Subcutaneous abdominal adipose tissue (tissue), 5 donors: Measurements from ENCODE around the gene CCDC85C.

Experiments used
- H3K27ac ChIP-seq: one replicate; pipeline ENCODE4 v1.7.0; 2013; ENCODE audit warnings: low read depth, mild to moderate bottlenecking, inconsistent platforms, low read length, moderate library complexity
- H3K27me3 ChIP-seq, 5 donors: one replicate each; pipeline ENCODE4 v1.7.0; 2013; ENCODE audit warnings: low read length in 5 of 5, inconsistent platforms in 1 of 5; ENCODE audit not compliant: control insufficient read depth in 5 of 5, insufficient read depth in 4 of 5
- H3K36me3 ChIP-seq, 5 donors: one replicate each; pipeline ENCODE4 v1.7.0; 2013; ENCODE audit warnings: low read length in 5 of 5; ENCODE audit not compliant: control insufficient read depth in 5 of 5, insufficient read depth in 5 of 5
- H3K4me1 ChIP-seq, 5 donors: one replicate each; pipeline ENCODE4 v1.7.0; 2013; ENCODE audit warnings: low read length in 5 of 5, mild to moderate bottlenecking in 3 of 5, moderate library complexity in 1 of 5; ENCODE audit not compliant: control insufficient read depth in 5 of 5, insufficient read depth in 5 of 5
- H3K4me3 ChIP-seq, 5 donors: one replicate each; pipeline ENCODE4 v1.7.0; 2013; ENCODE audit warnings: low read length in 5 of 5, low read depth in 1 of 5
- H3K9ac ChIP-seq, 5 donors: one replicate each; pipeline ENCODE4 v1.7.0; 2013; ENCODE audit warnings: low read length in 5 of 5, mild to moderate bottlenecking in 4 of 5, moderate library complexity in 3 of 5
- H3K9me3 ChIP-seq, 5 donors: one replicate each; pipeline ENCODE4 v1.7.0; 2013; ENCODE audit warnings: low read length in 5 of 5; ENCODE audit not compliant: control insufficient read depth in 5 of 5
- donor health status: healthy.
- donor health status: healthy.
- donor health status: healthy.
- donor health status: healthy.
- donor health status: healthy.

The CCDC85C gene

DNA sequence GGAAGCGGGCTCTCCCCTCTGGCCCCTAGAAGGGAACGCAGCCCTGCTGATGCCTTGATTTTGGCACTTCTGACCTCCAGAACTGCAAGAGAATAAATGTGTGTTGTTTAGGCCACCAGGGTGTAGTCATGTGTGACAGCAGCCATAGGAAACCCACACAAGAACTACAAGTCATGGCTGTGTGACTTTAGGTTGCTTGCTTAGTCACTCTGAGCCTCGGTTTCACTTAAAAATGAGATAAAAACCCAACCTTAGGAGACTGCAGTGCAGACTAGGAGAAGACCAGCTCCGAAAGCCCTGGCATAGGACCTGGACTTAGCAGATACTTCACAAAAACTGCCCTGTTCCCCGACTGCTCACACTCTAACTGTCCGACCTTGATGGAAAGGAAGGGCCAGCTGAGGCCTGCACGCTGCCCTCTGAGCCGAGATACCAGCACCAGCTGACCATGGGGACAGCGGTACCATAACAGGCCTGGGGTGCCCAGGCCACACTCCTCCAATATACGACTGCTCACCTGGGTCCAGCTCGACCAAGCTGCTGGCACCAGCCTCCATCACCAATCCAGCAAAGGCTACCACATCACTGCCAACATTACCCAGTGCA, 53.5 kb downstream of the CCDC85C start:
- Histone ChIP-seq H3K9ac (no peak overlapping the region), H3K9me3 (no peaks in the 10 kb centered on the region), H3K4me3 (no peak overlapping the region), H3K36me3 (no peaks in the 10 kb centered on the region), H3K4me1 (peaks cover 0 to 11% (median 8%) of the 10 kb centered on the region in 5 donors), H3K27ac (no peak overlapping the region), H3K27me3 (peaks cover 0 to 11% (median 3%) of the 10 kb centered on the region in 5 donors)

DNA sequence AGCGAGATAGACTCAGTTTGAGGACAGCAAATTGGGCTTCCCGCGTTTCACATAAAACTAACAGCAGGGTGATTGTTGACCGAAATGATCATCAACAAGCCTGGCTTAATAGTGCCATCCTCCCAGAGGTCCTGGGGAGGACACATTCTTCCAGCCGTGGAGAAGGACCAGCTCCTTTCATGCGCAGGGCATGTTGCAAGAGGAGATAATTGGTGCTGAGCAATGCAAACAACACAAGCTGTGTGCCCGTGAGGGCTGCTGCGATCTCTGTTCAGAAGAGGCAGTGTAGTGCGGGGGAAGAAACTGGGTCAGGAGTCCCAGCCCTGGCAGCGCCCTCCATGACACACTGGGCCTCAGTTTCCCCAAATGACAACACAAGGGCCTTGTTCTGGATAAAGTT, 54.3 kb downstream of the CCDC85C start:
- Histone ChIP-seq H3K4me1 (peaks cover 0 to 11% (median 8%) of the 10 kb centered on the region in 5 donors), H3K27me3 (peaks cover 0 to 17% (median 3%) of the 10 kb centered on the region in 5 donors), H3K9me3 (no peaks in the 10 kb centered on the region), H3K9ac (no peak overlapping the region), H3K36me3 (no peaks in the 10 kb centered on the region), H3K4me3 (no peak overlapping the region), H3K27ac (no peak overlapping the region)

DNA sequence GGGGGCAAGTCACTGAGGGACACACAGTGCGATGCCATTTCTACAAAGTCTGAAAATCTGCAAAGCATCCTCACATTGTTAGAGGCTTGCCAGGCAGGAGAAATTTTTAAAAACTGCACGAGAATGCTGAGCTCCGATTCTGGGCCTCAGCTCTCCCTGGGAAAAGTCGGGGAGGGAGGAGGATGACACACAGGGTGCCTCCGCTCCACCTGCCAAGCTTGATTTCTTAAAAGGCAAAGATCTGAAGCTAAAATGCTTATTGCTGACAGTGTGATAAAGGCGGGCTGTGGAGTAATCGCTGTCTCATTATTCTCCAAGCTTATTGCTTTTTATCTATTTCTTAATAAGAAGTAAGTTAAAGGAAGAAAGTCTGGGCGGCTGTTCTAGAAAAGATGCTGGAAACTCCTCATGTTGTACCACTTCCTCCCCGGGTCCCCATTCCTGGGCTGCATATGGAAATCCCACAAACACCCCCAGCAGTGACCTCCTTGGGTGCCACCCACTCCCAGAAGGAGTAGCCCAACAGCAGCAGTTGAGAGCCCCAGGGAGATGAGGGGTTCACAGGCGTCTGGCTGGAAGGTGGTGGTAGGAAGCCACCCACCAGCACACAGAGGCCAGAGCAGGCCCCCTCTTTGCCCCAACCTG, 55.0 kb downstream of the CCDC85C start:
- Histone ChIP-seq H3K4me1 (peaks cover 0 to 11% (median 8%) of the 10 kb centered on the region in 5 donors), H3K4me3 (no peak overlapping the region), H3K27ac (no peak overlapping the region)

DNA sequence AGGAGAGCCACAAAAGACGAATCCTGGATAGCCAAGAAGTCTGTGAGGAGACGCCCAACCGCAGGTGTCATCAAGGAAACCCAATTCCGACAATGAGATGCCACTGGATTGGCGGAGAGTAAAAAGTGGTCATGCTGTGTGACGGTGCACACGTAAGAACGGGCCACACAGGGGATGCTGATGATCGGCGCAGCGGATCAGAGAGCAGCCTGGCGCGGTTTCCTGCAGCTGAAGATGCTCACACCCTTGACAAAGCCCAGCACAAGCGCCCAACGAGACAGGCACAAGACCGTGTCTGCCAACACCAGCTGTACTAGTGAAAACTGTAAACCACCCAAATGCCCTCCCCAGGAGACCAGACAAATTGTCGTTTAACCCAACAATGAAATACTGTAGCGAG, 55.8 kb downstream of the CCDC85C start:
- H3K36me3 ChIP-seq: no peaks in the 10 kb centered on the region
- no peak overlapping the region for H3K9ac ChIP-seq
- H3K9me3 ChIP-seq: no peaks in the 10 kb centered on the region
- peaks cover 0 to 15% (median 8%) of the 10 kb centered on the region in 5 donors for H3K4me1 ChIP-seq
- H3K4me3 ChIP-seq: no peak overlapping the region
- H3K27ac ChIP-seq: no peak overlapping the region
- H3K27me3 ChIP-seq: peaks cover 0 to 28% (median 5%) of the 10 kb centered on the region in 5 donors

More for the DNA sequence above, 55.0 kb downstream of the CCDC85C start:
- Histone ChIP-seq H3K9ac (no peak overlapping the region), H3K36me3 (no peaks in the 10 kb centered on the region), H3K27me3 (peaks cover 0 to 22% (median 5%) of the 10 kb centered on the region in 5 donors), H3K9me3 (no peaks in the 10 kb centered on the region)

DNA sequence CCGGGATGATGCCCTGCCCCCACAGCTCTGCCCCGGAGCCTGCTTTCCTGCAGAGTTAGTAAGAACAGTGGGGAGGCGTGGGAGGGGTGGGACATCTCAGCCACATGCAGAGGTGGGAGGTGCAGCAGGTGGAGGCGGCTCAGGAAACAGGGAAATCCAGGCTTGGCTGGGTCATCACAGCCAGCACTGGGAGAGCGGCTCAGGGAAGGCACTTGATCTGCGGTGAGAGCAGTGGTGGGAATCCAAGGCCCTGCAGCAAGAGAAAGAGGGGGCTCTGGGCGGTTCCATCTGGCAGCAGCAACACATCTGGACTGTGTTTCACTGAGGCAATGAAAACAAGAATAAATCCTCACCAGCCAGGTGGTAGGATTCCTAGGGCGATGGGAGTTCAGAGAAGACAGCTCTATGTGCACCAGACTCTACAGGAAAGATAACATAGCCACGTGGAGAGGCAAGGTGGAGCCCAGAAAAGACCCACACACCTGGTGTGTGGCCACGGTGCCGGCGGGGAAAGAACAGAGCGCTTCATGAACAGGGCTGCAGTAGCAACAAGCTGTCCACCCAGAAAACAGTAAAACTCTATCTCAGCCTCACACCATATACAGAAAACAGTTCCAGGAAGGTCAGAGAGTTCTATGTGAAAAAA, 57.6 kb downstream of the CCDC85C start:
- H3K27me3 ChIP-seq: peaks cover 0 to 28% (median 5%) of the 10 kb centered on the region in 5 donors
- H3K4me3 ChIP-seq: no peak overlapping the region
- H3K4me1 ChIP-seq: peaks cover 0 to 22% (median under 1%) of the 10 kb centered on the region in 5 donors
- no peaks in the 10 kb centered on the region for H3K36me3 ChIP-seq
- no peak overlapping the region for H3K27ac ChIP-seq
- no peaks in the 10 kb centered on the region for H3K9me3 ChIP-seq
- H3K9ac ChIP-seq: no peak overlapping the region

DNA sequence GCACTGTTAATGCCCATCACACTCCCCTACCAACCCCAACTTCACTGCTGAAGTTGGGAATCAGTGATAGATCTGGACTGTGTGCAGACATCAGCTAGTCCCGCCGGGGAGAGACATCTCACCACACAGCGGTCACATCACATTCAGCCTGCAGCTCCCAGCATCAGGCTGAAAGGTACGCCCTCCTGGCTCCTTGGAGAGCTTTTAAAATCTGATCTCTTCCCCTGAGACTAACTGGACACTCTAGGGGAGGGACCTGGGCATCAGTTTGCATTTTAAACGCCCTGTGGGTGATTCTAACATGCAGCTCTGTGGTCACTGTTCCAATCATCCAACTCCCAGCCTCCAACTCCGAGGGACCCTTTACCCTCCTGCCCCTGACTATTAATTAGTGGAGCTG, 58.4 kb downstream of the CCDC85C start:
- no peaks in the 10 kb centered on the region for H3K9me3 ChIP-seq
- peaks cover 0 to 28% (median 5%) of the 10 kb centered on the region in 5 donors for H3K27me3 ChIP-seq
- no peak overlapping the region for H3K27ac ChIP-seq
- H3K36me3 ChIP-seq: no peaks in the 10 kb centered on the region
- no peak overlapping the region for H3K9ac ChIP-seq
- peaks cover 0 to 30% (median 2%) of the 10 kb centered on the region in 5 donors for H3K4me1 ChIP-seq
- H3K4me3 ChIP-seq: no peak overlapping the region

DNA sequence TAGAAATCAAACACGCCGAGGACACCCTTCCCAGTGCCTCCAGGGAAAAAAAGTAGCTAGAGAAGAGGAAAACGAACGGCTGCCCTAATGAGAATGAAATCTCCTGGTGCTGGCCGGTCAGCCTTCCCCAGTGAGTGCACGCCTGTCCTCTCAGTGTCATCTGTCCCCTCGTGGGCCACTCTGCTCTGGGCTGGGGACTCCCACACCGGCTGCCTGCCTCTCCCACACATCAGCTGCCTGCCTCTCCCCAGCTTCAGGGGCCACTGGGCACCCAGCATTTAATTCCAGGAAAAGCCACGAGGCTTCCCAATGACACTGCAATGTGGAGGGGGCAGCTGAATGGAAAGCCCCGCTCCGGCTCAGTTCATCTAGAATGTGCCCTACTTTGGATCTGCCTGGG, 59.0 kb downstream of the CCDC85C start:
- H3K4me1 ChIP-seq: peaks cover 0 to 36% (median 3%) of the 10 kb centered on the region in 5 donors
- no peaks in the 10 kb centered on the region for H3K9me3 ChIP-seq
- H3K4me3 ChIP-seq: no peak overlapping the region
- H3K36me3 ChIP-seq: no peaks in the 10 kb centered on the region
- H3K9ac ChIP-seq: no peak overlapping the region
- peaks cover 0 to 28% (median 5%) of the 10 kb centered on the region in 5 donors for H3K27me3 ChIP-seq
- no peak overlapping the region for H3K27ac ChIP-seq

DNA sequence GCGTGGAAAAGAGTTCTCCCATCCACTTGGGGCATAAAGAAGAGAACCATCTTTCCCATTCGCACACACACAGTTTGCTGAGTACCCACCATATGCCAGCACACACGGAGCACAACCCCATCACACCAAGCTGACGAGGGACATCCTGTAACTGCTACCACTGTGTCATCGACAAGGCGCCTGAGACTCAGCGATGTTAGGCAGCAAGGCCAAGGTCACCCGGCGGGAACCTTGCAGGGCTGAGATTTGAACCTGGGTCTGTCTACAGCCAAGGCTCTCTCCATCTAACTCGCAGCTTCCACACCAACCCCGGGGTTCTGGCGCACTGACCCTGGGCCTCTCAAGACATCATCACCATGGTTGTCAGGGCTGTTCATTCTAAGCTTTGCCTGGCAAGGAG, 60.0 kb downstream of the CCDC85C start:
- Histone ChIP-seq H3K4me3 (no peak overlapping the region), H3K36me3 (no peaks in the 10 kb centered on the region), H3K27me3 (peaks cover 0 to 28% (median 5%) of the 10 kb centered on the region in 5 donors), H3K9me3 (no peaks in the 10 kb centered on the region), H3K27ac (no peak overlapping the region), H3K4me1 (peaks cover 0 to 38% (median 3%) of the 10 kb centered on the region in 5 donors), H3K9ac (no peak overlapping the region)

DNA sequence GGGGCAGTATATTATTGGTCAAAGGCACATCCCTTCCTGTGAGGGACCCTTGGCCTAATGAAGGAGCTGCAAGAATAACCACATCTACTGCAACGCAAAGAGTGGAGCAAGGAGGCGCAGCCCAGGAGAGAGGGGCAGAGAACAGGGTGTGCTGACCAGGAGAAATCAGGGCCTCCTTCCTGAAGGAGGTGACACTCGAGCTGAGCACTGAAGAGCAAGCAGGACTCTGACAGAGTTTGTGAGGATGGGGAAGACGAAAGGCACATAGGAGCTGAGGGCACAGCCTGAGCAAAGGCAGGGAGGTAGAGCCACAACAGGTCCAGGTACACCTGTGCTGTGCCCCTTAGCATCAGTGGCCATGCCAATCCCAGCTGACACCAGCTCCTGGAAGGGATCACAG, 60.6 kb downstream of the CCDC85C start:
- Histone ChIP-seq H3K36me3 (no peaks in the 10 kb centered on the region), H3K4me3 (no peak overlapping the region), H3K27me3 (peaks cover 4 to 28% (median 5%) of the 10 kb centered on the region in 5 donors), H3K9me3 (no peaks in the 10 kb centered on the region), H3K4me1 (peaks cover 0 to 44% (median 5%) of the 10 kb centered on the region in 5 donors), H3K27ac (no peak overlapping the region), H3K9ac (no peak overlapping the region)

DNA sequence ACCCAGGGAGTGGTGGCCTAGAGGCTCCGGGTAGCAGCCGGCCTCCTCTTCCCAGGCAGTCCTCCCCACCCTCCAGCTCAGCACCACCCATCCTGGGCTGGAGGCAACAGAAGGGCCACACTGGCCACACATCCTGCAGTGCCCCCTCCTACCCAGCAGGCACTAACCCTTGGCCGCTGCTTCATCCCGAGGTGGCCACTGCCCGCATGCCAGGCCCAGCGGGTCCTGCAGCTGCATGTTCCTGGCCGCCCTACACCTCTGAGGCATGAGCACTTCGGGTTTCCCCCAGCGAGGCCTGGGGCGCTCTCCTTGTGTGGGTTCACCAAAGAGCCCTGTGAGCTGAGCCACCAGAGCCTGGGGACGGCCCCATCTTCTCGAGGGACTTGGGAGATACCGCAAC, 61.4 kb downstream of the CCDC85C start:
- Histone ChIP-seq H3K36me3 (no peaks in the 10 kb centered on the region), H3K27me3 (peaks cover 4 to 32% (median 8%) of the 10 kb centered on the region in 5 donors), H3K9ac (no peak overlapping the region), H3K4me1 (peaks cover 0 to 48% (median 5%) of the 10 kb centered on the region in 5 donors), H3K27ac (no peak overlapping the region), H3K9me3 (no peaks in the 10 kb centered on the region), H3K4me3 (no peak overlapping the region)
